GM18511 (cell line): ENCODE data around the gene SLC4A9.

Source experiments
- ATAC-seq: cut with Tn5 transposase; IDR thresholded peaks from one replicate; pipeline ENCODE4 v1.9.1; 2021; ENCODE audit warnings: mild to moderate bottlenecking, moderate library complexity; ENCODE audit not compliant: unreplicated experiment

SLC4A9 gene, protein sequence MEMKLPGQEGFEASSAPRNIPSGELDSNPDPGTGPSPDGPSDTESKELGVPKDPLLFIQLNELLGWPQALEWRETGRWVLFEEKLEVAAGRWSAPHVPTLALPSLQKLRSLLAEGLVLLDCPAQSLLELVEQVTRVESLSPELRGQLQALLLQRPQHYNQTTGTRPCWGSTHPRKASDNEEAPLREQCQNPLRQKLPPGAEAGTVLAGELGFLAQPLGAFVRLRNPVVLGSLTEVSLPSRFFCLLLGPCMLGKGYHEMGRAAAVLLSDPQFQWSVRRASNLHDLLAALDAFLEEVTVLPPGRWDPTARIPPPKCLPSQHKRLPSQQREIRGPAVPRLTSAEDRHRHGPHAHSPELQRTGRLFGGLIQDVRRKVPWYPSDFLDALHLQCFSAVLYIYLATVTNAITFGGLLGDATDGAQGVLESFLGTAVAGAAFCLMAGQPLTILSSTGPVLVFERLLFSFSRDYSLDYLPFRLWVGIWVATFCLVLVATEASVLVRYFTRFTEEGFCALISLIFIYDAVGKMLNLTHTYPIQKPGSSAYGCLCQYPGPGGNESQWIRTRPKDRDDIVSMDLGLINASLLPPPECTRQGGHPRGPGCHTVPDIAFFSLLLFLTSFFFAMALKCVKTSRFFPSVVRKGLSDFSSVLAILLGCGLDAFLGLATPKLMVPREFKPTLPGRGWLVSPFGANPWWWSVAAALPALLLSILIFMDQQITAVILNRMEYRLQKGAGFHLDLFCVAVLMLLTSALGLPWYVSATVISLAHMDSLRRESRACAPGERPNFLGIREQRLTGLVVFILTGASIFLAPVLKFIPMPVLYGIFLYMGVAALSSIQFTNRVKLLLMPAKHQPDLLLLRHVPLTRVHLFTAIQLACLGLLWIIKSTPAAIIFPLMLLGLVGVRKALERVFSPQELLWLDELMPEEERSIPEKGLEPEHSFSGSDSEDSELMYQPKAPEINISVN

DNA sequence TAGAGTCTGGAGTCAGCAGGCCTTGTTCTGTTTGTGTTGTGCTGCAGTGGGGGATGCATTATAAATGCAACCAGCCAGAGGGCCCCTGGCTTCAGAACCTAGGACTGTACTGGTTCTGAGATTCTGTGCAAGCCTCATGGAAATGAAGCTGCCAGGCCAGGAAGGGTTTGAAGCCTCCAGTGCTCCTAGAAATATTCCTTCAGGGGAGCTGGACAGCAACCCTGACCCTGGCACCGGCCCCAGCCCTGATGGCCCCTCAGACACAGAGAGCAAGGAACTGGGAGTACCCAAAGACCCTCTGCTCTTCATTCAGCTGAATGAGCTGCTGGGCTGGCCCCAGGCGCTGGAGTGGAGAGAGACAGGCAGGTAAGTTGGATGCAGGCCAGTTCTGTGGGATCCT lies at the start of gene SLC4A9:
Gene SLC4A9 (plus strand): TSS at position 94 of the 400 bp plus-strand sequence. CDS start 43 bp downstream, at position 137.
- no peak for ATAC-seq

- no peak for ATAC-seq
Observed at GRCh38 chr5:140310434-140310833, 49.6 kb upstream of the SLC4A9 start.

DNA sequence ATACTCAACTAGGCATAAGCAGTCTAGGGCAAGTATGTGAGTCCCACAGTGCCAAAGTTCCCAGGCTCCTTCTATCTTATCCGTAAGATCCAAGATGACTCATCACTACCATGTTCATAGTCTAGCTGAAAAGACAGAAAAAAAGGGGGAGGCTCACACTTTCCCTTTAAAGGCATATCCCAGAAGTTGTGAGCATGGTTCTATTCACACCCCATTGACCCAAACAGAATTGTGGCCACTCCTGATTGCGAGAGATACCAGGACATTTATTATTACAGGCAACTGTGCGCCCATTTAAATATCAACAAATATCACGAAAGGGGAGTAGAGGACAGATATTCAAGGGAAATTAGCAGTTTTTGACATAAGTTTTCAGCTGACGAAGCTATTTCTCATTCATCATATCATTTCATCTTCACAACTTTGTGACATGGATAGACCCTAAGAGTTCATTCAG lies 49.0 kb upstream of the SLC4A9 start:
- no peak for ATAC-seq

GRCh38 chr5:140312067-140312790 lies 47.8 kb upstream of the SLC4A9 start:
- no peak for ATAC-seq

GRCh38 chr5:140312791-140313189 lies 47.2 kb upstream of the SLC4A9 start:
- ATAC-seq: no peak

DNA sequence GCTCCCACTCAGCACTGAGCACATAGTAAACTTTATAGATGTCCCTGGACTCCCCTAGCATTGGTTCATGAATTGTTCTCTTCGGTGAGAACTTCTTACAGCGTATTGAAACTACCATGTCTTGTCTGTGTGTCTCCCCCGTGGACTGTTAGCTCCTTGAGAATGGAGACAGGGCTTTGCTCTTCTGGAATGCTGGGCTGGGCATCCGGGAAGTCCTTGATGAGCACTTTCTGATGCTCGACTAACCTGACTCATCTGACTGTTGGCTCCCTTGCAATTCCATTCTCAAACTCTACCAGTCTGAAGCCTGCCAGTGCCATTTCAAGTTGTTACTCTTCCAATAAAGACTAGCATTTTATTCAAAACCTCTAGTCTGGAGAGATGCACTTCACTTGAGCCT lies 42.1 kb upstream of the SLC4A9 start:
- ATAC-seq: no peak

- ATAC-seq: no peak
Observed at GRCh38 chr5:140318792-140319191, 41.2 kb upstream of the SLC4A9 start.

GRCh38 chr5:140319833-140320232 lies 40.2 kb upstream of the SLC4A9 start:
- ATAC-seq: no peak

DNA sequence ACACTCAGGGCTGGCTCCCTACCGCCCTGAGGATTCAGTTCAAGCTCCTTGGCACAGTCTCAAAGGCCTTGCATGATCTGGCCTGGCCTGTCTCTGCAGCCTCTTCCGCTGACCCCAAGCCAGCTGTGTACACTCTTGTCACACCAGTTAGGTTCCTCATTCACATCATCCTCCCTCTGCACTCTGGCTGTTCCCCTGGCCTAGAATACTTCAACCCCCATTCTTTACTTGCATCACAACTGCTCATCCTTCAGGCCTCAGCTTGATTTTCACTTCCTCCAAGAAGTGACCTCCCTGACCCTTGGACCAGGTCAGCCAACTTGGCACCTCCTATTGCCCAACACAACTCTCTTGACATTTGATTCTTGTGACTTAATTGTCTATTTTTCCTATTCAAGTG lies 38.2 kb upstream of the SLC4A9 start:
- peak; percentile 76 for ATAC-seq

- no peak for ATAC-seq
Observed at GRCh38 chr5:140322751-140323731, 37.0 kb upstream of the SLC4A9 start.

- no peak for ATAC-seq
Observed at GRCh38 chr5:140324041-140324600, 35.9 kb upstream of the SLC4A9 start.

DNA sequence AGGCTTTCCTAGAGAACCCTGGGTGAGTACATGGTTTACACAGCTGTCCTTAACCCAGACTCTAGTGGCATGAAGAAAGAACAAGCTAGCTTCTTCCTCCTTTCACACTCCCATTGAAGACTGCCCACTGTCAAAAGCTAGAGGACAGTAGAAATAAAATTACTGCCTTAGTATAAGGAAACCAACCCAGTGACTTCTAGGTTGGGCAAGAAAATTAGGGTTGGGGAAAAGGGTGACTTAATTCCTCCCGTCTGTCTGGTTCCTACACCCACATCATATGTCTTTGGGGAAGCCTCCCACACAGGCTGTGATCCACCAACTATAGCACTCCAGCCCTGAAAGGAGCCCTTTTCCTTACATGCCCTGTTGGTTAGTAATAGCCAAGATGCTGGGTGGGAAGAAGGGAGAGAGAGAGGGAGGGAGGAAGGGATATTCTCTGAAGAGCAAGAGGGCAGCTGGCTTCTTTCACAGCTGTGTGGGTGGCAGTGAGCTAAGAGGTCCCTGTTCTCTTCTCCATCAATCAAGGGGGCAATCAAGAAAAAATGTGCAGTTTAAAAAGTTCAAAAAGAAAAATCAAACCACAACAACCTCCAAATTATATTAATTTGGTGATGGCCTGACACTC lies 35.3 kb upstream of the SLC4A9 start:
- ATAC-seq: no peak

- no peak for ATAC-seq
Observed at GRCh38 chr5:140325486-140325885, 34.5 kb upstream of the SLC4A9 start.

DNA sequence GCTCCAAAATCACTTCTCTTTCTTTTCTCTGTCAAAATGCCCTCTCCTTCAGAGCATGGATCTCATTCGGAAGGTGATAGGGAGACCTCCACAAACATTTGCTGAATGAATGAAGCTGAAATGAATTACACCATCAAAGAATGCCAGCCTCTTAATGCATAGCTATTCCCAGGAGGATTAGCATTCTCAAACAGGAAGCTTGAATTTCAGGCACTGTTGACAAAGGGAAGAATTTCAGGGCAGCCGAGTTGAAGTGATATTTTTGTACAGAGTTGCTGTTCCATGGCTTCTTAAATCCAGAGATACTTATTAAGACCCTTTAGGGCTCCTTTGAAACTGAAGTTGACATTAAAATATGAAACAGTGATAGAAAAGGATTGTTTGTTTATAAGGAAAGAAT lies 32.4 kb upstream of the SLC4A9 start:
- no peak for ATAC-seq

DNA sequence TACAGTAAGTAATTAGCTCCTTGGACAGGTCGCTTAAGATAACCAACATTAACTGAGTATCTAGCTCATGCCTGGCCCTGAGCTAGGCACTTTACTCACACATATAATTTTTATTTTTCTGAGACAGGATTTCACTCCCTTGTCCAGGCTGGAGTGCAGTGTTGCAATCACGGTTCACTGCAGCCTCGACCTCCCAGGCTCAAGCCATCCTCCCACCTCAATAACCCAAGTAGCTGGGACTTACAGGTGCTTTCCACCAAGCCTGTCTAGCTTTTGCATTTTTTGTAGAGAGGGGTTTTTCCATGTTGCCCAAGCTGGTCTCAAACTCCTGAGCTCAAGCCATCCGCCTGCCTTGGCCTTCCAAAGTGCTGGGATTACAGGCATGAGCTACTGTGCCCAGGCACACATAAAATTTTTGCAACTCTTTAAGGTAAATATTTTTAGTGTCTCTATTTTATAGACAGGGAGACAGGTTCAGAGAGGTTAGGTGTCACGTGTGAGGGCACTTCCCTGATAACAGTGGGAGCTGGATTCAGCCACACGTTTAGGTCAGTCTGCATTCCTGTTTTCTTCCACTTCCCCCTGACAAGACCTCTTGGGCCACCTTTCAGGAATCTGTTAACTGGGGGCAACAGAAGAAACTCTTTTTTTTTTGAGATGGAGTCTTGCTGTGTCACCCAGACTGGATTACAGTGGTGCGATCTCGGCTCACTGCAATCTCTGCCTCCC lies 31.8 kb upstream of the SLC4A9 start:
- no peak for ATAC-seq

GRCh38 chr5:140329739-140330481 lies 30.1 kb upstream of the SLC4A9 start:
- ATAC-seq: no peak

- no peak for ATAC-seq
Observed at GRCh38 chr5:140331638-140332037, 28.4 kb upstream of the SLC4A9 start.

DNA sequence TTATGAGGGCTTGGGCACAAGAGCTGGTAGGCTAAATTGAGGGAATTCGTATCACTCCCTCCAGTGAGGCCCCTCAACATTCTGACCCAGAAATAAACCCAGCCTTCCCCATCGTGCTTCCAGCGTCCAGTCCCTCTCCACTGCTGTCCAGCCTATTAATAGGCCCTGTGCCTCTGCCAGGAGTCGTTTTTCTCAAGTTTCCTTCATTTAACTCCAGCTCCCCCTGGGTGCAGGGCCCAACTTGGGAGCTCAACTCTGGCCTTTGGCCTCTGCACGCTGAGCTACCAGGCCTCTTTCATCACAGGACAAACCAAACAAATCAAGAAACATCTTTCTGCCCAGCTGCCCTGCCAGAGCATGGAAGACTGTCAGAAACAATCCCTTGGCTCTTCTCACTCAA lies 23.6 kb upstream of the SLC4A9 start:
- ATAC-seq: no peak
